Keratinocyte (primary cell): ENCODE data around the gene CPSF3. TPM values are rescaled to one million over a fixed set of nuclear protein-coding genes. Genes with fewer than 3 reads are reported as not detected.

Experiments
- DNase-seq: peaks from one replicate; pipeline ENCODE4 v3.0.0-alpha.2; 2011; ENCODE audit warnings: low read depth, missing footprints, low spot score
- FAIRE-seq: peaks from 2 replicates; lab custom pipeline; 2011; peaks lifted over from hg19 to GRCh38; lab: Jason Lieb, UNC
- H2AFZ ChIP-seq: 2 replicates; pipeline ENCODE4 v1.6.0; 2012; ENCODE audit warnings: low read length, control low read depth, inconsistent platforms; ENCODE audit not compliant: control insufficient read depth
- H3K27ac ChIP-seq: 2 replicates; pipeline ENCODE4 v1.5.1; 2011; ENCODE audit warnings: low read length; ENCODE audit not compliant: control insufficient read depth, insufficient read depth
- H3K27me3 ChIP-seq: 3 replicates; pipeline ENCODE4 v1.6.0; 2011; ENCODE audit warnings: low read length; ENCODE audit not compliant: control insufficient read depth, insufficient read depth; ENCODE audit errors: extremely low read depth
- H3K36me3 ChIP-seq, 2 experiments: 2 replicates in 1 of 2; 3 replicates in 1 of 2; pipeline ENCODE4 v1.5.1; 2011; ENCODE audit warnings: low read length in 2 of 2, mild to moderate bottlenecking in 1 of 2; ENCODE audit not compliant: control insufficient read depth in 2 of 2, insufficient read depth in 2 of 2; ENCODE audit errors: extremely low read depth in 1 of 2
- H3K4me1 ChIP-seq: 3 replicates; pipeline ENCODE4 v1.5.1; 2011; ENCODE audit warnings: low read length; ENCODE audit not compliant: control insufficient read depth, insufficient read depth; ENCODE audit errors: extremely low read depth
- H3K4me2 ChIP-seq: 3 replicates; pipeline ENCODE4 v1.6.0; 2011; ENCODE audit warnings: low read depth, low read length; ENCODE audit not compliant: control insufficient read depth, insufficient read depth; ENCODE audit errors: extremely low read depth
- H3K4me3 ChIP-seq, 3 experiments: fragments of 200-600 bp in 1 of 3; sonication (generic) in 1 of 3; 2 replicates in 2 of 3; 3 replicates in 1 of 3; pipeline ENCODE4 v1.5.1; 2011 to 2016; ENCODE audit warnings: low read length in 3 of 3, mild to moderate bottlenecking in 3 of 3, control low read depth in 2 of 3, inconsistent platforms in 1 of 3, low read depth in 1 of 3, mixed read lengths in 1 of 3, mixed run types in 1 of 3, moderate library complexity in 1 of 3; ENCODE audit not compliant: control insufficient read depth in 2 of 3, insufficient read depth in 2 of 3; ENCODE audit errors: extremely low read depth in 1 of 3
- H3K79me2 ChIP-seq: 2 replicates; pipeline ENCODE4 v1.6.0; 2012; ENCODE audit warnings: low read length; ENCODE audit not compliant: control insufficient read depth, insufficient read depth
- H3K9ac ChIP-seq: 3 replicates; pipeline ENCODE4 v1.6.0; 2011; ENCODE audit warnings: low read length; ENCODE audit not compliant: control insufficient read depth, insufficient read depth; ENCODE audit errors: extremely low read depth
- H3K9me1 ChIP-seq: 3 replicates; pipeline ENCODE4 v1.6.0; 2011; ENCODE audit warnings: low read length; ENCODE audit not compliant: control insufficient read depth, insufficient read depth; ENCODE audit errors: extremely low read depth
- H3K9me3 ChIP-seq: 2 replicates; pipeline ENCODE4 v1.5.1; 2012; ENCODE audit warnings: low read depth, low read length; ENCODE audit not compliant: control insufficient read depth
- H4K20me1 ChIP-seq: 3 replicates; pipeline ENCODE4 v1.6.0; 2011; ENCODE audit warnings: low read length; ENCODE audit not compliant: control insufficient read depth, insufficient read depth; ENCODE audit errors: extremely low read depth
- EZH2 ChIP-seq: IDR thresholded peaks from one replicate; pipeline ENCODE4 v1.6.1; 2012; ENCODE audit warnings: inconsistent platforms, mild to moderate bottlenecking, low read length, moderate library complexity
- dilution Hi-C: fragments of 300-500 bp; cut with MboI; formaldehyde crosslinking; loops from one replicate; pipeline ENCODE4 v1.7.0; 2020; ENCODE audit warnings: low sequenced_read_pairs; ENCODE audit not compliant: extremely low pct_ligation_motif_present
- polyA plus RNA-seq, 5 experiments: library from polyadenylated mRNA; depleted of rRNA in 3 of 5; stranded (reverse) in 3 of 5; stranded (forward) in 1 of 5; unstranded in 1 of 5; fragments of >200 nt; gene quantifications; 1 replicate in 1 of 5; 2 replicates in 3 of 5; 3 replicates in 1 of 5; pipeline versions ENCODE4 v1.2.1 to v1.2.3, GENCODE V29; 2011 to 2012; ENCODE audit warnings: missing spikeins in 2 of 5, low read depth in 1 of 5, low replicate concordance in 1 of 5
- TF ChIP-seq, protein P1 (sequence below), 3 experiments: IDR thresholded peaks in 1 of 3; conservative IDR thresholded peaks in 1 of 3; optimal IDR thresholded peaks in 1 of 3; 2 replicates in 2 of 3; 3 replicates in 1 of 3; pipeline versions ENCODE3 to v1.5.1; 2011; ENCODE audit warnings: low read length in 3 of 3, mild to moderate bottlenecking in 3 of 3, moderate library complexity in 2 of 3, control low read depth in 1 of 3, inconsistent platforms in 1 of 3; ENCODE audit not compliant: insufficient read depth in 2 of 3; ENCODE audit errors: extremely low read depth in 1 of 3

The CPSF3 gene
- polyA plus RNA-seq, 1 donor (not counting 4 experiments of a cell fraction or from before 2014, with no cell fraction given) = 31.1 TPM

DNA sequence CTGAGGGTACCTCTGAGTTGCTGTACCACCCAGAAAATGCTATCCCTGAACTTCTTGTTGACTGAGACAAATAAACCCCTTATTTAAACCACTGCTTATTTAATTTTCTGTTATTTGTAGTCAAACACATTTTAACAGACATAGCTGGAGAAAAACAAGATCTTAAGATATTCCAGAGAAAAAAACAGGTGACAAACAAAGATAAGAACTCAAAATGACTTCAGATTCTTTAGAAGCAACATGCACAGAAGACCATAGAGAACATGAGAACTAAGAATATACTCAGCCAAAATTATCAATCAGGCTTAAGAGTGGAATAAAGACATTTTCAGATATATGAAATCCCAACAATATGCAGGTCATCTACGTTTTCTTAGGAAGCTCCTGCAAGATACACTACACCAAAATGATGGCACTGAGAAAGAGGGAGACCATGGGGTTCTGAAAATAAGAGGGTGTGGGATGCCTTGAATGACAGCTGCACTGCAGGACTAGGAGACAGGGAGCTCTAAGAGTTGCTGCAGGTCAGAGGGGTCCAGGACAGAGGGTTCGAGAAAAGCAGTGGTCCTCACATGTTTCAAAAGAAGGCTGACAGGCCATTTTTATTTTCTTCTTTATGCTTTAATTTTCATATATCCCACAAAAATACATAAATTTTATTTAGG lies 93.8 kb downstream of the CPSF3 start:
- no peaks in the 10 kb centered on the region for H3K9me3 ChIP-seq
- dilution Hi-C loops = no loop called here
- FAIRE-seq (no peak), DNase-seq (no peak)
- no peaks in the 10 kb centered on the region for H3K79me2 ChIP-seq
- H3K9me1 ChIP-seq = peaks cover 2% of the 10 kb centered on the region
- no peak overlapping the region for H3K27ac ChIP-seq
- no peak overlapping the region for H2AFZ ChIP-seq
- no peak overlapping the region for H3K9ac ChIP-seq
- TF ChIP-seq, protein P1, sequence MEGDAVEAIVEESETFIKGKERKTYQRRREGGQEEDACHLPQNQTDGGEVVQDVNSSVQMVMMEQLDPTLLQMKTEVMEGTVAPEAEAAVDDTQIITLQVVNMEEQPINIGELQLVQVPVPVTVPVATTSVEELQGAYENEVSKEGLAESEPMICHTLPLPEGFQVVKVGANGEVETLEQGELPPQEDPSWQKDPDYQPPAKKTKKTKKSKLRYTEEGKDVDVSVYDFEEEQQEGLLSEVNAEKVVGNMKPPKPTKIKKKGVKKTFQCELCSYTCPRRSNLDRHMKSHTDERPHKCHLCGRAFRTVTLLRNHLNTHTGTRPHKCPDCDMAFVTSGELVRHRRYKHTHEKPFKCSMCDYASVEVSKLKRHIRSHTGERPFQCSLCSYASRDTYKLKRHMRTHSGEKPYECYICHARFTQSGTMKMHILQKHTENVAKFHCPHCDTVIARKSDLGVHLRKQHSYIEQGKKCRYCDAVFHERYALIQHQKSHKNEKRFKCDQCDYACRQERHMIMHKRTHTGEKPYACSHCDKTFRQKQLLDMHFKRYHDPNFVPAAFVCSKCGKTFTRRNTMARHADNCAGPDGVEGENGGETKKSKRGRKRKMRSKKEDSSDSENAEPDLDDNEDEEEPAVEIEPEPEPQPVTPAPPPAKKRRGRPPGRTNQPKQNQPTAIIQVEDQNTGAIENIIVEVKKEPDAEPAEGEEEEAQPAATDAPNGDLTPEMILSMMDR (optimal IDR thresholded peaks at IDR 0.05 in 1 of 3, IDR thresholded peaks at IDR 0.05 in 1 of 3, conservative IDR thresholded peaks at IDR 0.05 in 1 of 3; ENCODE audit: extremely low read depth in 1 of 3, insufficient read depth in 2 of 3, low read length in 3 of 3) = no peak
- TF ChIP-seq EZH2 = no peak
- H3K4me3 ChIP-seq = no peak overlapping the region
- peaks cover 15 to 17% of the 10 kb centered on the region in 2 experiments for H3K36me3 ChIP-seq
- H3K4me2 ChIP-seq = no peak overlapping the region
- H3K27me3 ChIP-seq = no peaks in the 10 kb centered on the region
- H4K20me1 ChIP-seq = no peaks in the 10 kb centered on the region
- peaks cover 2% of the 10 kb centered on the region for H3K4me1 ChIP-seq

DNA sequence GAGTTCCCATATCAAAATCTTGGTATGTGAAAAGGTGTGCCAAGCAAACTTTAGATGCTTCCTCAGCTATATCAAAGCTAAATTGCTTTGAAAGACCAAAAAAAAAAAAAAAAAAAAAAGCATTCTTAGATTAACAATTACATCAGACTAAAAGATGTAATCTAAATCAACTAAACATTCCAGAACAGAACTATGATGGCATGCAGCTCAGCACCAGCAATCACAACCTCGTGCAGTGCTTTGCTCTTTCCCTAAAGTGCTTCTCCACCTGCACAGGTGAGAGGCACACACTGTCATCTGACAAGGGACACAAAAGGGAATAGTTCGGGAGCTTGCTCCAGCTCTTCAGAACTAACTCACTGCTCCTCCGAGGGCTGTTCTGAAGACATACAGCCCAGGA lies 94.7 kb downstream of the CPSF3 start:
- Histone ChIP-seq H3K9me3 (no peaks in the 10 kb centered on the region), H2AFZ (no peak overlapping the region), H3K4me3 (no peak overlapping the region), H3K27ac (no peak overlapping the region), H3K4me2 (no peak overlapping the region), H3K36me3 (peaks cover 8 to 13% of the 10 kb centered on the region in 2 experiments), H4K20me1 (no peaks in the 10 kb centered on the region), H3K9me1 (peaks cover 2% of the 10 kb centered on the region), H3K79me2 (no peaks in the 10 kb centered on the region), H3K27me3 (no peaks in the 10 kb centered on the region), H3K9ac (no peak overlapping the region), H3K4me1 (peaks cover 2% of the 10 kb centered on the region)
- no peak for FAIRE-seq
- TF ChIP-seq EZH2 = no peak
- TF ChIP-seq, protein P1 (optimal IDR thresholded peaks at IDR 0.05 in 1 of 3, IDR thresholded peaks at IDR 0.05 in 1 of 3, conservative IDR thresholded peaks at IDR 0.05 in 1 of 3; ENCODE audit: extremely low read depth in 1 of 3, insufficient read depth in 2 of 3, low read length in 3 of 3) = no peak
- DNase-seq = no peak
- dilution Hi-C loops = no loop called here
